M059J (cell line): ENCODE data around the gene MGAT1. TPM values are rescaled to one million over a fixed set of nuclear protein-coding genes. Genes with fewer than 3 reads are reported as not detected.
A peak's percentile ranks its signal among the peaks of the same experiment; 100 is the strongest.

ENCODE experiments used
- DNase-seq: peaks from one replicate; pipeline ENCODE4 v3.0.0-alpha.2; 2012; ENCODE audit warnings: low read depth
- total RNA-seq: library from RNA; depleted of rRNA; stranded (reverse); fragments of >200 nt; shearing (Covaris generic); gene quantifications from 2 replicates; pipeline ENCODE4 v1.2.3, GENCODE V29; 2014

MGAT1 gene
- total RNA-seq, 1 experiment from 2014 or later, result 107 TPM

DNA sequence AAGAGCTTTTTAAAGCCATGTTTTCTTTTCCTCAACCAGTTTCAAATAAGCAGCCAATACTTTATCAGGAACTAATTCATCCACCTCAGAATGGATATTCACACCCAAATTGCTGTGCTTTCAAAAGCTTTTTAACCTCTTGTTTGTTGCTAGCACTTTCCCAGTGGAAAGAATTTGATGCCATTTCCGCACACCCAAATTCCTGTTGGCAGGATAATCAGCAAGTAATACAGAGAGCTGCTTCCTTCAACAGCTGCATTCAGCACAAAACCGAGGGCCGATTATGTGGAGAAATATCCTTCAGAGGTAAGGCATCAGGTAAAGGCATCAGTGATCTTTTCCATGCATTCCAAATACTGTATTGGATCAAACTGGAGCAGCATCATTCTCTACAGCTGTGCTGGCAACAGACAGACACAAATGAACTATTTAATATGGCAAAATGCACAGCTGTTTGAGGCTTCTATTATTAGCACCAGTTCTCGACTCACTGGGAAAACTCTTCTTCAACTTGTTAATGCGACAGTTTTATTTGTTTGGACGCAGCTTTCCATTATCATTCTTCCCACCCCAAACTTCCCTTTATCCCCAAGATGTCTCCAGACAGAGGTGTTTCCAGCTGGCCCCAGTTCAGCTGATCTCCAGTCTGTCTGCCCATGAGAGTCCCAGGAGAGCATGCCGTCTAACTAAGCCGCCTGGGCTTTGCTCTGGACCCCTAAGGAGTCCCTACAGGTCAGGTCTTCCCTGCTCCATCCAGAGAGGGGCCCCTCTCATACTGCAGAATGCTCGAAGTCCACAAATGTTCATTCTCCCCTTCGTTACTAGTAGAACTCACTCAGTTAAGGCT, 22.2 kb upstream of the MGAT1 start:
- DNase-seq, result no peak

GRCh38 chr5:180823940-180824629, 21.5 kb upstream of the MGAT1 start:
- DNase-seq, result no peak

GRCh38 chr5:180823346-180823745, 20.7 kb upstream of the MGAT1 start:
- DNase-seq, result no peak

GRCh38 chr5:180821538-180821937, 18.9 kb upstream of the MGAT1 start:
- DNase-seq, result no peak

- DNase-seq, result no peak
Measured at GRCh38 chr5:180820788-180821321, 18.2 kb upstream of the MGAT1 start.

DNA sequence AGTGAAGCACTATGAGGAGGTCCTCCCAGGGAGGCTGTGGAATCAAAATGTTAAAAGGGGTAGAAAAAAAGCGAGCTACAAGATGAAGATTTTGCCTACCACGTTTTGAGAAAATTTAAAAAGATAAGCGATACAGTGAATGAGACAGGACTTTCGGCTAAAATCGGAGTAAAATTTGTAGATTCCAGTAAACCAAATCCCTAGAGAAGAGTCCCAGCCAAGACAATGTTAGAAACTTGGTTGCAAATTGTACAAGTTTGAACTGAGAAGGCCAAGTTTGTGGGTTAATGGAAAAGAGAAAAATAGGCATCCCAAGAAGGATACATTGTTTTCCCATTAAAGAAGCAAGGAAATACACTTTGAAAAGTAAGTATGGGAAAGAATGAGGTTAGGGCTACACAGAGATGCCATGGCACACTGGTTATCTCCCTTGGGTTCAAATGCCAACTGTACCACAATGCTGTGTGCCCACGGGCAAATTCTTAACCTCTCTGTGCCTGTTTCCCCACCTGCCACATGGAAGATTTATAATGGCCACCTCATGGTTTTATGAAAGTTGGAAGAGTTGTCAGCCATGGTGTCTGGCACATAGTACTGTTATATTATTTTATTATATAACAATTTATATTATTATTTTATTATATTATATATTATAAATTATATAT, 16.2 kb upstream of the MGAT1 start:
- DNase-seq, result no peak

DNA sequence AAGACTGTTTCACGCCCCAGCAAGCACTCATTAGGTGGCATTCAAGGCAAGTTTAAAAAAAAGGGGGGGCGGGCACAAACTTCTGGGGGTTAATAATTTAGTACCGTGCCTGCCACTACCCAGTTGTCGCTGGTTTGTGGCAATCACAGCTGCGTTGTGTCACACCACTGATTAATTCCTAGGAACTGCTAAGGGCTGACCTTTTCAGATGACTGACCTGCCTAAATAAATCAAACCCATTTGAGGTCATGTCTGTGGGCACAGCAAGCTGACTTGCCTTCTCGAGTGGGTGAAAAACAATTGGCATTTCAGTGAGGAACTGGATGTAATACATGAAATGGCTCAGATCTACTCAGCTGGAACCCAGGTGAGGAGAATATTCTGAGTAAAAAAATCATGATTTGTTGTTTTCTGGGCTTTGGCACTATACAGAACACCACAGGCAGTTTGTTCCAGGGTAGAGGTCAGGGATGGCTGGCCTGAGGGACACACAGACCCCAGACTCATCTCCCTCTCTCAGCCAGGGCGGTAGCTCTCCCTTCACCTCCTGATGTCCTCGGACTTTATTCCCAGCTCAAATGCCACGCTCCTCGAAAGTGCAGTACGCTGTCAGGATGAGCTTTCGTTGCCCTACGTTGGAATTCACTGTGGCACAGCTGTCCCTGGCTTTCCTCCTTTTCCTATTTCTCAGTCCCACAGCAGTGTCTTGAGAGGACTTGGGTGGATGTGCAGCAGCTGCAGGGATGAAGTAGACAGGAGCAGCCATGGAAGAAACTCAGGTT, 15.5 kb upstream of the MGAT1 start:
- DNase-seq, result no peak

GRCh38 chr5:180816608-180817534, 14.3 kb upstream of the MGAT1 start:
- peak; percentile 25 for DNase-seq

GRCh38 chr5:180815293-180815917, 12.8 kb upstream of the MGAT1 start:
- DNase-seq, result no peak

DNA sequence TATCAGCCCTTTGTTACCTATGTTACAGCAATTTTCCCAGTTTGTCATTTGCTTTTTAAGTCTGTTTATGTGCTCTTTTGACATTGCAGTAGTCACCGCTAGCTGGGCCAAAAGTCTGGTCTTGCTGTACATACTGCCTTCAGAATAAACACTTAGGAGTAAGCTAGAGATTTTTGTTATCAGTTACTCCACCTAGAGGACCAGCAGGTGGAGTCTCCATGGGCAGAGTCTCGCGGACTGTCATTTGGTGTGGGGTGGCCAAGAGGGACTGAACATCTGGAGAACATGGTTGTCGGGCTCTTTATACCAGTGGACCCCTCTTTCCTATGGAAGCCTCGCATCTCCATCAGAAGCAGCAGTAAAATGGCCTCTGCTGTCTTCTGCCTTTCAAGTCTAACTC, 10.8 kb upstream of the MGAT1 start:
- no peak for DNase-seq

DNA sequence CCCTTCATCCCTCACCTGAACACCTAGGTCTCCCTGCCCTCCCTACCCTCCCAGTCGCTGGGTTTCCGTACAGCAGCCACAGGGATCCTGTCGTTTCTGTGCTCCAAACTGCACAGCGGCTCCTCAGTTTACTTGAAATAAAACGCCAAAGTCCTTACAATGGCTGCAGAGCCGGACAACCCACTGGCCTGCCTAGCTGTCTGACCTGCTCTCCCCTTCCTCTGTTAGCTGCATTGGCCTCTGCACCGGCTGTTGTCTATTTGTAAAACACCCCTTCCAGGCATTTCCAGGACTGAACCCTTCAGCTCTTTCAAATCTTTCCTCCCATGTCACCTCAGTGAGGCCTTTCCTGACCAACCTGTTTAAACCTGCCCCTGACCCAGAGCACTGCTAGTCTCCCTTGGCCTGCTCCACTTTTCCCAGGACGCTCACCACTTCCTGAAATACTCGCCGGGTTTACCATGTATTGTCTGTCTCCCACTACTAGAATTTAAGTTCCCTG, 9.1 kb upstream of the MGAT1 start:
- DNase-seq, result no peak

GRCh38 chr5:180810959-180811622, 8.5 kb upstream of the MGAT1 start:
- no peak for DNase-seq

DNA sequence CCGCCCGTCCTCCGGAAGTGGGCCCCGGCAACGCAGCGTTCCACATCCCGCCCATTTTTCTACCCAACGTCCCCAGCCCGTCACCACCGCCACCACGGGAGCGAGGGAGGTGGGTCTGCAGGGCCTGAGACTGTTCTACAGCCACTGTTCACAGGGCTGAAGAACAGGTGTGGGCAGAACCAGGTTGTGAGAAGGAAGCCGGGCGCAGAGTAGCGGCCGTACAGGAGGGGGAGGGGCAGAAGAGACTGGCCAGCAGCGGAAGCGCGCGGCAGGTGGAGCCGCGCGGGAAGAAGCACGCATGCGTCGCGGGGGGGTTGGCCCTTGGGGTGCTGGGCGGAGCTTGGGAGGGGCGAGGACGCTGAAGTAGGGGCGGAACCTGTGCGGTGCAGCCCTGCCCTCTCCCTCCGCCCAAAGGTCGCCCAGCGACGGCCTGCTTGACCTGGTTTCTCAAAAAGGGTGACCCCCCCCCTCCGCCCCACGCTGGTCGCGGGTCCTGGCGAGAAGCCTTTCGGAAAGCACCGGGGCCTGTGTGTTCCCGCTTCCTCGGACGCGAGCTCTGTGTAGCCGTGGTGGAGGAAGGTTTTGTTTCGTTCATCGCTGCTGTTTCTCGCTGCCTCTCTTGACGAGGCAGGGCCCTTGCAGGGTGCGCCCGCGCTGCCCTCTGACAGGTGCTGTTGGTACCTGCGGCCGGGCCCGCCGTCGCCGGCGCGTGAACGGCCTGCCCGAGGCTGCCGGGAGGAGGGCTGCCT, 7.8 kb upstream of the MGAT1 start:
- peak; percentile 89 for DNase-seq

GRCh38 chr5:180809403-180810209, 7.0 kb upstream of the MGAT1 start:
- peak; percentile 89 for DNase-seq

- no peak for DNase-seq
Measured at GRCh38 chr5:180808461-180809000, 5.9 kb upstream of the MGAT1 start.

DNA sequence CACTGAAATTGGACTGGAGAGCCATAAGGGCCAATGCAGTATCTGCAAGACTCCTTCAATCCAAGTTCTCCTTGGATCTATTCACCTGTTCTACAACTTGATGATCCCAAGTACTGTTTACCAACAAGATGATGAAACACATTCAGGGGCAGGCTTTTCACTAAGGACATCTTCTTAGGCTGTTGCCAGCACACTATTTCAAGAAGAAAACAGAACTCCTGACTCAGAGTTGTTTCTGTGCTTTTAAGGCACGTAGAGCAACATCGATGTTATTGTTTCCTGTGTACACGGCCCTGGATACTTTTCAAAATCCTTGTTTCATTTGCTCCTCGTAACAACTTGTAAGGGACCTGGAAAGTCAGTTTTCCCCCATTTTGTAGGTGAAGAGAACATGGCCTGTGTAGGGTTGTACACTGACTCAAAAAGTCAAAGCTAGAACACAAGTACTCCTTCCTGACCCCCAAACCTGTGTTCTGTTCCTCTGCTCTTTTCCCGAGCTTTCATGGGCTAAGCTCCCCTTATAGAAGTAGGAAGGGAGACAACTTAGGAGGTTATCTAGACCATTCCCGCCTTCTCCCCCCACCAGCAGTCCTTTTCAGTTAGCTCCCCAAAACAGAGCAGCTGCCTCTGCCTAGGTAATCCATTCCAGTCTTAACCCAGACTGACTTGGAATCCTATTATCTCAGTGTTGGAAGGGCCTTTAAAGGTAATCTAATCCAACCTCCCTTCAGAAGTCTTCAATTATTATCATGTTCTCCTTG, 5.2 kb upstream of the MGAT1 start:
- DNase-seq, result no peak

DNA sequence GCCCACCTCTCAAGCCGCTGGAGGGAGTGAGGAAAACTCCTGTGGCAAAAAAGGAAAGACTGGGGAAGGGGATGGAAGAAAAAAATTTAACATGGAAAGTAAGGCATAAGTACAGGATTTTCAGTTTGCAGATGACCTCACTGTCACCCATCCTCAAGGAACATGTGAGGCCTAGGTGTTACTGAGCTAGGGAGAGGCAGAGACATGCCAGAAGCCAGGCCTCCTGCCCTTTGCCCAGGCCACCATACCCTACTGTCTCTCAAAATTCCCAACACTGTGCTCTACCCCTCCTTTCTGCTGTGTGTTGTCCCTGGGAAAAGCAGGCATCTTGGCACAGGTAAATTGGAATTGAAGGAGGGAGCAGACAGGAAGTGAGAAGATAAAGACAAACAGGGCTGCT, 4.4 kb upstream of the MGAT1 start:
- no peak for DNase-seq
